Adrenal gland (tissue), 12 donors: ENCODE data around the gene MSX2. TPM values are rescaled to one million over a fixed set of nuclear protein-coding genes. Genes with fewer than 3 reads are reported as not detected.
"Not testable (repeated sequence)": the region's sequence is repeated elsewhere in the genome, so short reads cannot be mapped to it uniquely, and the experiment has no call there.

Source experiments
- DNase-seq, 7 donors: peaks; one replicate each; pipeline ENCODE4 v3.0.0-alpha.2; 2019 to 2020
- H3K27ac ChIP-seq, 5 donors: fragments of 200-600 bp; sonication (generic) in 4 of 5; 1 replicate in 3 of 5; 2 replicates in 2 of 5; pipeline versions ENCODE4 v1.5.1 to v1.8.0; 2016 to 2020; ENCODE audit warnings: mild to moderate bottlenecking in 1 of 5
- H3K27me3 ChIP-seq: fragments of 200-600 bp; 2 replicates; pipeline ENCODE4 v1.8.0; 2021
- H3K36me3 ChIP-seq, 2 donors: fragments of 200-600 bp; replicated peaks in 1 of 2; 1 replicate in 1 of 2; 2 replicates in 1 of 2; pipeline versions ENCODE4 v1.5.1 to v1.8.0; 2018 to 2022
- H3K4me1 ChIP-seq, 2 donors: fragments of 200-600 bp; replicated peaks in 1 of 2; 1 replicate in 1 of 2; 2 replicates in 1 of 2; pipeline versions ENCODE4 v1.5.1 to v1.8.0; 2018 to 2021
- H3K4me3 ChIP-seq, 4 donors: fragments of 200-600 bp; sonication (generic) in 3 of 4; one replicate each; pipeline ENCODE4 v1.5.1; 2016 to 2018
- H3K9me3 ChIP-seq, 3 donors: fragments of 200-600 bp; sonication (generic) in 1 of 3; replicated peaks in 1 of 3; 1 replicate in 2 of 3; 2 replicates in 1 of 3; pipeline versions ENCODE4 v1.5.1 to v1.8.0; 2016 to 2021
- CTCF ChIP-seq, 6 experiments: fragments of 450-650 bp in 4 of 6; fragments of 200-600 bp in 2 of 6; sonication (generic) in 1 of 6; IDR thresholded peaks; 1 replicate in 5 of 6; 2 replicates in 1 of 6; pipeline versions ENCODE4 v1.5.1 to v1.8.0; 2016 to 2021; ENCODE audit warnings: antibody characterized with exemption in 6 of 6, mild to moderate bottlenecking in 2 of 6, moderate library complexity in 1 of 6
- POLR2A ChIP-seq, 2 donors: fragments of 450-650 bp; IDR thresholded peaks; one replicate each; pipeline ENCODE4 v1.6.1; 2017; ENCODE audit warnings: antibody characterized with exemption in 2 of 2, mild to moderate bottlenecking in 2 of 2, moderate library complexity in 1 of 2
- WGBS, 4 donors: extraction: QIAGEN DNeasy Blood & Tissue Kit in 2 of 4; methylation state at CpG; one replicate each; pipeline versions ENCODE4 v1.1.5 to v1.1.7; 2013 to 2017; 5-methylcytosine and 5-hydroxymethylcytosine counted together
- intact Hi-C, 2 donors: fragments of 100-400 bp; cut with DNase I; formaldehyde crosslinking; loops; one replicate each; pipeline versions ENCODE4 v1.14.1 to v1.15.0; 2022 to 2023
- polyA plus RNA-seq, 3 donors: library from polyadenylated mRNA; stranded (reverse); fragments of 200-250 nt in 2 of 3; fragments of 350-450 nt in 1 of 3; fragmentation: Illumina TruSeq in 1 of 3; extraction: RNeasy Lipid Tissue Mini Kit (QIAGEN cat#74804) in 1 of 3; gene quantifications; one replicate each; pipeline ENCODE4 v1.2.3, GENCODE V29; 2013 to 2014
- total RNA-seq, 9 donors: library from RNA; depleted of rRNA in 4 of 9; stranded (reverse); fragments of >200 nt in 4 of 9; fragments of 120-200 nt in 1 of 9; fragmentation: NEBNext Ultra II Directional in 1 of 9; extraction: Animal tissue kit (Norgen Biotek cat#: 25700) in 1 of 9; gene quantifications; one replicate each; pipeline versions ENCODE4 v1.1.0 to v1.2.4, GENCODE V29; 2013 to 2023
- donor health status: healthy with polysubstance abuse.
- donor health status: Bipolar disorder and iron deficiency.
- donor health status: DM: yes; HTN: yes; CAD: no.
- donor health status: DM: no; HTN: no; CAD: no.
- donor health status: DM: no; HTN: no; CAD: no.
- donor health status: DM: yes; HTN: yes; CAD: no.

The MSX2 gene
- total and polyA plus RNA-seq, 12 donors, result 0.24 to 1.3 (median 0.58) TPM; not detected in 1

- Histone ChIP-seq H3K4me1 (no peaks in the 10 kb centered on the region), H3K27ac (no peak overlapping the region), H3K36me3 (no peaks in the 10 kb centered on the region), H3K9me3 (no peaks in the 10 kb centered on the region), H3K27me3 (peaks cover 4% of the 10 kb centered on the region), H3K4me3 (no peak overlapping the region)
- 78 to 88% (median 83%) methylated on average over 3 of the region's 3 CpGs for WGBS, 4 donors
- no peak for TF ChIP-seq CTCF (IDR thresholded peaks at IDR 0.05)
- TF ChIP-seq POLR2A (IDR thresholded peaks at IDR 0.05), result no peak
- intact Hi-C loops, result no loop called here
- no peak for DNase-seq
These were observed 34.7 kb downstream of the MSX2 start for GRCh38 chr5:174759091-174759490.

- H3K4me3 ChIP-seq, result no peak overlapping the region
- no peaks in the 10 kb centered on the region for H3K36me3 ChIP-seq
- H3K27me3 ChIP-seq, result peaks cover 2% of the 10 kb centered on the region
- no peaks in the 10 kb centered on the region for H3K9me3 ChIP-seq
- no peak overlapping the region for H3K27ac ChIP-seq
- TF ChIP-seq CTCF (IDR thresholded peaks at IDR 0.05) (no peak), POLR2A (IDR thresholded peaks at IDR 0.05) (no peak)
- no peaks in the 10 kb centered on the region for H3K4me1 ChIP-seq
- no peak for DNase-seq
- WGBS, 4 donors, result 86 to 91% (median 88%) methylated on average over 11 of the region's 11 CpGs
- intact Hi-C loops, result no loop called here
These were observed 36.3 kb downstream of the MSX2 start for GRCh38 chr5:174760721-174761120.

- H3K27ac ChIP-seq, H3K27me3 ChIP-seq, intact Hi-C loops, H3K4me1 ChIP-seq, H3K9me3 ChIP-seq, H3K4me3 ChIP-seq, DNase-seq, H3K36me3 ChIP-seq: not testable (repeated sequence)
- 62 to 93% (median 68%) methylated on average over 1 to 2 of the region's 2 CpGs for WGBS, 4 donors
These were observed 37.0 kb downstream of the MSX2 start for GRCh38 chr5:174761341-174761740.

- 74 to 90% (median 79%) methylated on average over 5 to 10 of the region's 10 CpGs for WGBS, 4 donors
- TF ChIP-seq POLR2A (IDR thresholded peaks at IDR 0.05), result no peak
- TF ChIP-seq CTCF (IDR thresholded peaks at IDR 0.05), result no peak
- Histone ChIP-seq H3K9me3 (no peaks in the 10 kb centered on the region), H3K4me1 (no peaks in the 10 kb centered on the region), H3K4me3 (no peak overlapping the region), H3K27ac (no peak overlapping the region), H3K27me3 (no peaks in the 10 kb centered on the region), H3K36me3 (no peaks in the 10 kb centered on the region)
- intact Hi-C loops, result no loop called here
- no peak for DNase-seq
These were observed 39.9 kb downstream of the MSX2 start for GRCh38 chr5:174764309-174764708.

GRCh38 chr5:174765540-174765939 lies 41.2 kb downstream of the MSX2 start:
- WGBS, 4 donors, result 80 to 90% (median 84%) methylated on average over 18 of the region's 18 CpGs
- Histone ChIP-seq H3K4me1 (no peaks in the 10 kb centered on the region), H3K27me3 (no peaks in the 10 kb centered on the region), H3K9me3 (no peaks in the 10 kb centered on the region), H3K36me3 (no peaks in the 10 kb centered on the region), H3K4me3 (no peak overlapping the region), H3K27ac (no peak overlapping the region)
- intact Hi-C loops, result no loop called here
- TF ChIP-seq CTCF (IDR thresholded peaks at IDR 0.05) (no peak), POLR2A (IDR thresholded peaks at IDR 0.05) (no peak)
- no peak for DNase-seq
